ENCODE results near the gene HIRIP3.

The HIRIP3 gene

DNA sequence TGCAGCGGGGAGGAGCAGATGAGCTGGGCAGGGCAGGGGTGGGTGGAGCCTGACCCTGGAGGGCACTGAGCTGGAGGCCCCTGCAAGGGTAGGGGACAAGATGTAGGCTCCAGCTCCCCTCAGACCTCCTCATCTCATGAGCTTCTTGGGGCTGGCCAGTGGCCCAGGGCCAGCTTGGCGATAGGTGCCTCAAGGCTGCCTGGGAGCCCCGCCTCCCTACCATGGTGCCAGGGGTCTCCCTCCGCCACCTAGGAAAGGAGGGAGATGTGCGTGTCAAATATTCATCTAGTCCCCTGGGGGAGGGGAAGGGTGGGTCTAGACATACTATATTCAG, 3.9 kb downstream of the HIRIP3 start:
- H3K4me3 ChIP-seq (ENCODE audit: low read depth, low read length): no peak overlapping the region
- no peak for TF ChIP-seq MYC (IDR thresholded peaks at IDR 0.05; ENCODE audit: low read depth, low read length)
- TF ChIP-seq, protein P1, sequence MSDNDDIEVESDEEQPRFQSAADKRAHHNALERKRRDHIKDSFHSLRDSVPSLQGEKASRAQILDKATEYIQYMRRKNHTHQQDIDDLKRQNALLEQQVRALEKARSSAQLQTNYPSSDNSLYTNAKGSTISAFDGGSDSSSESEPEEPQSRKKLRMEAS (IDR thresholded peaks at IDR 0.05; ENCODE audit: low read depth, low read length): no peak
- no peak for TF ChIP-seq POLR2A (IDR thresholded peaks at IDR 0.05; ENCODE audit: extremely low read depth, insufficient read length)
- TF ChIP-seq, protein P2, sequence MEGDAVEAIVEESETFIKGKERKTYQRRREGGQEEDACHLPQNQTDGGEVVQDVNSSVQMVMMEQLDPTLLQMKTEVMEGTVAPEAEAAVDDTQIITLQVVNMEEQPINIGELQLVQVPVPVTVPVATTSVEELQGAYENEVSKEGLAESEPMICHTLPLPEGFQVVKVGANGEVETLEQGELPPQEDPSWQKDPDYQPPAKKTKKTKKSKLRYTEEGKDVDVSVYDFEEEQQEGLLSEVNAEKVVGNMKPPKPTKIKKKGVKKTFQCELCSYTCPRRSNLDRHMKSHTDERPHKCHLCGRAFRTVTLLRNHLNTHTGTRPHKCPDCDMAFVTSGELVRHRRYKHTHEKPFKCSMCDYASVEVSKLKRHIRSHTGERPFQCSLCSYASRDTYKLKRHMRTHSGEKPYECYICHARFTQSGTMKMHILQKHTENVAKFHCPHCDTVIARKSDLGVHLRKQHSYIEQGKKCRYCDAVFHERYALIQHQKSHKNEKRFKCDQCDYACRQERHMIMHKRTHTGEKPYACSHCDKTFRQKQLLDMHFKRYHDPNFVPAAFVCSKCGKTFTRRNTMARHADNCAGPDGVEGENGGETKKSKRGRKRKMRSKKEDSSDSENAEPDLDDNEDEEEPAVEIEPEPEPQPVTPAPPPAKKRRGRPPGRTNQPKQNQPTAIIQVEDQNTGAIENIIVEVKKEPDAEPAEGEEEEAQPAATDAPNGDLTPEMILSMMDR (IDR thresholded peaks at IDR 0.05; ENCODE audit: low read depth, low read length): no peak
- DNase-seq (ENCODE audit: low read depth): no peak

DNA sequence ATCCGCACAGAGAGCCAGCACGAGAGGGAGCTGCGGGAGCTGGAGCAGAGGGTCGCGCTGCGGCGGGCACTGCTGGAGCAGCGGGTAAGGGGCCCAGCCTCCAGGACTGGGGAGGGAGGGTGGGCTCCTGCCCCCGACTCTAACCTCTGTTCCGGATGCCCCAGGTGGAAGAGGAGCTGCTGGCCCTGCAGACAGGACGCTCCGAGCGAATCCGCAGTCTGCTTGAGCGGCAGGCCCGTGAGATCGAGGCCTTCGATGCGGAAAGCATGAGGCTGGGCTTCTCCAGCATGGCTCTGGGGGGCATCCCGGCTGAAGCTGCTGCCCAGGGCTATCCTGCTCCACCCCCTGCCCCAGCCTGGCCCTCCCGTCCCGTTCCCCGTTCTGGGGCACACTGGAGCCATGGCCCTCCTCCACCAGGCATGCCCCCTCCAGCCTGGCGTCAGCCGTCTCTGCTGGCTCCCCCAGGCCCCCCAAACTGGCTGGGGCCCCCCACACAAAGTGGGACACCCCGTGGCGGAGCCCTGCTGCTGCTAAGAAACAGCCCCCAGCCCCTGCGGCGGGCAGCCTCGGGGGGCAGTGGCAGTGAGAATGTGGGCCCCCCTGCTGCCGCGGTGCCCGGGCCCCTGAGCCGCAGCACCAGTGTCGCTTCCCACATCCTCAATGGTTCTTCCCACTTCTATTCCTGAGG, 4.4 kb downstream of the HIRIP3 start:
- no peak for DNase-seq (ENCODE audit: low read depth)
- no peak overlapping the region for H3K4me3 ChIP-seq (ENCODE audit: low read depth, low read length)
- TF ChIP-seq, protein P1 (IDR thresholded peaks at IDR 0.05; ENCODE audit: low read depth, low read length): no peak
- TF ChIP-seq POLR2A (IDR thresholded peaks at IDR 0.05; ENCODE audit: extremely low read depth, insufficient read length): no peak
- TF ChIP-seq, protein P2 (IDR thresholded peaks at IDR 0.05; ENCODE audit: low read depth, low read length): no peak
- no peak for TF ChIP-seq MYC (IDR thresholded peaks at IDR 0.05; ENCODE audit: low read depth, low read length)

DNA sequence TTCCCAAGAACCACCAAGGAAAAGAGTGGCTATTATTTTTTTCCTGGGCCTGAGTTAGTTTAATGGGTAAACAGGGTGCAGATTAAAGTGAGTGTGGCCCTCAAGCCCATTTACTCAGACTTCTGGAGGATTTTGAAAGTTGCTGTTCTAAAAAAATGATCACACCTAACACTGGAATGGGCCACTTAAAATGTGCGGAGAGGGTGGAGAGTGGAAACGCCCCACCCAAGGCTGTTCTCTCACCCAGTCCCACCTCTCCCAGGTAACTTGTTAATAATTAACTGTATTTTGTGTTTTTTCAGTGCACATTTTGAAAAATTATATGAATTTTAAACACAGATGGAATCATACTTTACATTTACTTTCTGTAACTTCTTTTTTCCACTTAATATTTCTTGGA, 5.4 kb downstream of the HIRIP3 start:
- no peak overlapping the region for H3K4me3 ChIP-seq (ENCODE audit: low read depth, low read length)
- no peak for DNase-seq (ENCODE audit: low read depth)
- no peak for TF ChIP-seq MYC (IDR thresholded peaks at IDR 0.05; ENCODE audit: low read depth, low read length)
- TF ChIP-seq POLR2A (IDR thresholded peaks at IDR 0.05; ENCODE audit: extremely low read depth, insufficient read length): no peak
- TF ChIP-seq, protein P1 (IDR thresholded peaks at IDR 0.05; ENCODE audit: low read depth, low read length): no peak
- TF ChIP-seq, protein P2 (IDR thresholded peaks at IDR 0.05; ENCODE audit: low read depth, low read length): no peak

DNA sequence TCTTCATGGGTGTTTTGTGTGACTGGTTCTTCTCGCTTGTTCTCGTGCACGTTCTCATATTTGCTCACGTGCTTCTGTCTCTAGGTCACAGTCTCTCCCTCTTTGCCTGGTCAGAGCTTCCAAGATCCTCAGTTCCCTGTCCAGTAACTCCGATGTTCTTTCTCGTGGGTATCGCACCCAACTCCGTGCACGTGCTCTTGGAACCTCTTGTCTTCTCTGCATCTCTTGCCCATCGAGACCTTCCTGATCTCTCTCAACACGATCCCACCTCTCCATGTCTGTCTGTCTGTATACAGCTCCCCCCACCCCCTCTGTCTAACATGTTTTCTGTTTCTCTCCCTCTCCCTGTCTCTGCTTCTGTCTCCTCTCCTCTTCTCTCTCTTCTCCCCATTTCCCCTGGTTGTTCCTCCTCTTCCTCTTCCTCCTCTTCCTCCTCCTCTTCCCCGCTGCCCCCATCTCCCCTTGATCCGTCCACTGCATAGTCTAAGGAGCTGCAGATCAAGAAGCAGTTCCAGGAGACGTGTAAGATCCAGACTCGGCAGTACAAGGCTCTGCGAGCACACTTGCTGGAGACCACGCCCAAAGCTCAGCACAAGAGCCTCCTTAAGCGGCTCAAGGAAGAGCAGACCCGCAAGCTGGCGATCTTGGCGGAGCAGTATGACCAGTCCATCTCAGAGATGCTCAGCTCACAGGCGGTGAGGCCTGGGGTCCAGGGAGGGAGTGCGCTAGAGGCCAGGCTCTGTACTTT, 6.1 kb downstream of the HIRIP3 start:
- no peak for DNase-seq (ENCODE audit: low read depth)
- H3K4me3 ChIP-seq (ENCODE audit: low read depth, low read length): no peak overlapping the region
- TF ChIP-seq POLR2A (IDR thresholded peaks at IDR 0.05; ENCODE audit: extremely low read depth, insufficient read length): no peak
- TF ChIP-seq, protein P2 (IDR thresholded peaks at IDR 0.05; ENCODE audit: low read depth, low read length): no peak
- no peak for TF ChIP-seq MYC (IDR thresholded peaks at IDR 0.05; ENCODE audit: low read depth, low read length)
- TF ChIP-seq, protein P1 (IDR thresholded peaks at IDR 0.05; ENCODE audit: low read depth, low read length): no peak

DNA sequence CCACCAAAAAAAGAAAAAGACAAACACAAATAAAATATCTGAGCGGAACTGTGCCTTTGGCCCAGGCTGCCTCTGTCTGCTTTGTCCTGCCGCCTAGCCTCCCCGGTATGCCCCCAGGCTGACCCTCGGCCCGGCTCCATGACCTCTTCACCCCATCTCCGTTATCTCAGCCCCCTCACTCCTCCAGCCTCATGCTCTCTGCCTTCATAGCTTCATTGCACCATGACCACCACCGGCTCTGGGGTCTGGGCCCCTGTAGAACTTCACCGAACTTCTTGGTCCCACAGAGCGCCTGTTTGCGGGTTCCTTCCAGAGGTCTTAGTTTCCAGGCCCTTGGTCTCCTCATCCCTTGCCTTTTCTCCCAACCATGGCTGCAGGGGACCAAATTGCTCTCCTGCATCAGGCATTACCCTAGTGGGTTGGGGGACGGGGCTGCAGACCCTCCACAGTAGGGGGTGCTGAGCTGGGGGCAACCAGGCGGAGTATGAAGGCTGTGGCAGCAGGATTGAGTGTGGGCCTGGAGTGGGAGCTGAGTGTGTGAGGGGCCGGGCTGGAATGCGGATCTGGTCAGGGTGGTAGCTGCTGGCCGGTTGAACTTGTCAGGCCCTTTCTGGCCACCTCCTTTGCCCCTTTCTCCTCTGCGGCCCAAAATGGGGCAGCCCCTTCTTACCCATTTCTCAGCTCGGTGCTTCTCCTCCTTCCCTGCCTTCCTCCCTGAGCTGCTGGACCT, 6.9 kb downstream of the HIRIP3 start:
- no peak for DNase-seq (ENCODE audit: low read depth)
- TF ChIP-seq, protein P2 (IDR thresholded peaks at IDR 0.05; ENCODE audit: low read depth, low read length): no peak
- TF ChIP-seq MYC (IDR thresholded peaks at IDR 0.05; ENCODE audit: low read depth, low read length): no peak
- TF ChIP-seq POLR2A (IDR thresholded peaks at IDR 0.05; ENCODE audit: extremely low read depth, insufficient read length): no peak
- TF ChIP-seq, protein P1 (IDR thresholded peaks at IDR 0.05; ENCODE audit: low read depth, low read length): no peak
- no peak overlapping the region for H3K4me3 ChIP-seq (ENCODE audit: low read depth, low read length)
